HepG2 (cell line): ENCODE measurements around the gene THPO. TPM values are rescaled to one million over a fixed set of nuclear protein-coding genes. Genes with fewer than 3 reads are reported as not detected.

Experiments used
- ATAC-seq: fragments of 200-7000 bp; cut with Tn5 transposase; 3 replicates; pipeline ENCODE4 v1.9.1; 2020; ENCODE audit warnings: mild to moderate bottlenecking, moderate library complexity
- BruUV-seq: library from RNA; stranded (reverse); fragments of 400-500 nt; replicated peaks from 2 replicates; lab custom pipeline; 2021; lab: Mats Ljungman, UMichigan
- CTCF ChIA-PET: fragments of 300-600 bp; formaldehyde crosslinking; extraction: SDS; loops from one replicate; lab custom pipeline; 2021; ENCODE audit warnings: low total read pairs, inconsistent platforms, low intra/inter-chr PET ratio; lab: Yijun Ruan, JAX
- POLR2A ChIA-PET: fragments of 350-600 bp; sonication (Branson Sonifier 250); formaldehyde crosslinking; loops from one replicate; lab custom pipeline; 2020; ENCODE audit warnings: antibody characterized with exemption, inconsistent platforms; lab: Yijun Ruan, JAX
- DNase-seq: peaks from one replicate; pipeline ENCODE4 v3.0.0-alpha.2; 2015; ENCODE audit warnings: low spot score
- FAIRE-seq: peaks from 3 replicates; lab custom pipeline; 2011; peaks lifted over from hg19 to GRCh38; lab: Jason Lieb, UNC
- H2AFZ ChIP-seq: one replicate; pipeline ENCODE4 v1.6.1; 2011; ENCODE audit warnings: low read length, inconsistent platforms
- H3K27ac ChIP-seq: fragments of 300-600 bp; 3 replicates; pipeline ENCODE4 v1.8.0; 2011; ENCODE audit warnings: mixed run types, mild to moderate bottlenecking, mixed read lengths, low read length, inconsistent platforms; ENCODE audit not compliant: insufficient read depth; ENCODE audit errors: extremely low read length
- H3K27me3 ChIP-seq, 2 experiments: fragments of 200-600 bp in 1 of 2; 2 replicates in 1 of 2; 3 replicates in 1 of 2; pipeline versions ENCODE4 v1.6.0 to v1.8.0; 2011; ENCODE audit warnings: low read length in 2 of 2, mild to moderate bottlenecking in 2 of 2, moderate library complexity in 2 of 2, inconsistent platforms in 1 of 2; ENCODE audit not compliant: insufficient read depth in 2 of 2, control insufficient read depth in 1 of 2
- H3K36me3 ChIP-seq, 2 experiments: fragments of 200-600 bp in 1 of 2; replicated peaks in 1 of 2; 2 replicates in 1 of 2; 3 replicates in 1 of 2; pipeline versions ENCODE4 v1.5.1 to v1.8.0; 2011; ENCODE audit warnings: low read length in 2 of 2, inconsistent platforms in 1 of 2; ENCODE audit not compliant: insufficient read depth in 2 of 2, control insufficient read depth in 1 of 2
- H3K4me1 ChIP-seq: 2 replicates; pipeline ENCODE4 v1.5.1; 2012; ENCODE audit warnings: low read length, inconsistent platforms; ENCODE audit not compliant: insufficient read depth
- H3K4me2 ChIP-seq: 2 replicates; pipeline ENCODE4 v1.6.0; 2011; ENCODE audit warnings: low read depth, low read length, inconsistent platforms
- H3K4me3 ChIP-seq, 3 experiments: fragments of 200-600 bp in 1 of 3; sonication (generic), shearing (Covaris generic) in 1 of 3; replicated peaks in 1 of 3; 2 replicates each; pipeline ENCODE4 v1.5.1; 2011 to 2016; ENCODE audit warnings: low read length in 3 of 3, inconsistent platforms in 2 of 3, low read depth in 2 of 3, mild to moderate bottlenecking in 2 of 3, control low read depth in 1 of 3, mixed read lengths in 1 of 3; ENCODE audit not compliant: insufficient read depth in 1 of 3
- H3K79me2 ChIP-seq: one replicate; pipeline ENCODE4 v1.6.1; 2011; ENCODE audit warnings: low read length, inconsistent platforms; ENCODE audit not compliant: insufficient read depth
- H3K9ac ChIP-seq: 2 replicates; pipeline ENCODE4 v1.6.0; 2011; ENCODE audit warnings: mild to moderate bottlenecking, low read depth, low read length, inconsistent platforms; ENCODE audit not compliant: insufficient read depth
- H3K9me3 ChIP-seq: 2 replicates; pipeline ENCODE4 v1.5.1; 2012; ENCODE audit warnings: mild to moderate bottlenecking, low read length
- H4K20me1 ChIP-seq: 2 replicates; pipeline ENCODE4 v1.6.0; 2011; ENCODE audit warnings: inconsistent platforms, mild to moderate bottlenecking, low read length, moderate library complexity; ENCODE audit not compliant: insufficient read depth
- BCL3 ChIP-seq: sonication (generic); formaldehyde crosslinking; IDR thresholded peaks from 2 replicates; pipeline ENCODE4 v1.5.1; 2020; ENCODE audit warnings: mild to moderate bottlenecking, missing genetic modification reagents, moderate library complexity
- EZH2 ChIP-seq: conservative IDR thresholded peaks from 2 replicates; pipeline ENCODE4 v1.6.1; 2012; ENCODE audit warnings: mild to moderate bottlenecking, low read depth, low read length, moderate library complexity
- GLMP ChIP-seq: sonication (generic); formaldehyde crosslinking; IDR thresholded peaks from 2 replicates; pipeline ENCODE4 v1.9.0; 2021; ENCODE audit warnings: missing genetic modification reagents, mild to moderate bottlenecking, borderline replicate concordance
- HNRNPLL ChIP-seq: fragments of 200-400 bp; formaldehyde crosslinking; IDR thresholded peaks from 2 replicates; pipeline ENCODE4 v1.6.1; 2017; ENCODE audit warnings: mild to moderate bottlenecking, low read depth, low read length; ENCODE audit not compliant: poor library complexity, severe bottlenecking
- RBM22 ChIP-seq: fragments of 200-400 bp; formaldehyde crosslinking; optimal IDR thresholded peaks from 2 replicates; pipeline ENCODE3; 2017; ENCODE audit warnings: mild to moderate bottlenecking, low read length, moderate library complexity
- WGBS: methylation state at CpG from one replicate; pipeline ENCODE4 v1.1.6; 2017; ENCODE audit warnings: low lambda C conversion rate; 5-methylcytosine and 5-hydroxymethylcytosine counted together
- in situ Hi-C: cut with HindIII; loops from 2 replicates; pipeline ENCODE4 v1.10.0; 2017; ENCODE audit warnings: low pct_unique_long_range_greater_than_20kb; ENCODE audit not compliant: extremely low pct_ligation_motif_present
- intact Hi-C: fragments of 100-400 bp; cut with micrococcal nuclease; formaldehyde crosslinking; loops from one replicate; pipeline ENCODE4 v1.10.0; 2022; ENCODE audit not compliant: unreplicated experiment
- polyA plus RNA-seq, 8 experiments: library from polyadenylated mRNA; depleted of rRNA in 3 of 8; stranded (reverse) in 7 of 8; unstranded in 1 of 8; fragments of >200 nt; fragmentation: Illumina TruSeq in 4 of 8; extraction: Trizol in 4 of 8; gene quantifications; 2 replicates each; pipeline versions ENCODE4 v1.2.1 to v1.2.3, GENCODE V29; 2011 to 2016; ENCODE audit warnings: low read depth in 4 of 8, missing spikeins in 1 of 8, mixed read lengths in 1 of 8; ENCODE audit not compliant: insufficient read depth in 1 of 8
- total RNA-seq, 5 experiments: library from RNA; depleted of rRNA; stranded (reverse); fragments of >200 nt; fragmentation: Illumina TruSeq; extraction: Trizol; gene quantifications; 2 replicates each; pipeline ENCODE4 v1.2.3, GENCODE V29; 2016; ENCODE audit warnings: low read depth in 1 of 5

Gene THPO
- total and polyA plus RNA-seq, 2 of the 13 experiments (the other 11 are each of a cell fraction or from before 2014, with no cell fraction given), result 2.8 to 4.8 TPM

- peaks cover 9% of the 10 kb centered on the region; the same call in 1 of the 2 replicates for H4K20me1 ChIP-seq
- no peak overlapping the region for H3K9ac ChIP-seq
- FAIRE-seq (no peak), ATAC-seq (no peak), DNase-seq (no peak)
- peaks cover 61 to 92% of the 10 kb centered on the region in 2 experiments for H3K36me3 ChIP-seq
- no TSS peak for BruUV-seq
- H2AFZ ChIP-seq, result no peak overlapping the region
- no peak overlapping the region for H3K4me2 ChIP-seq
- H3K9me3 ChIP-seq, result no peaks in the 10 kb centered on the region
- peaks cover 4% of the 10 kb centered on the region for H3K79me2 ChIP-seq
- H3K27me3 ChIP-seq, result no peaks in the 10 kb centered on the region
- ChIA-PET CTCF (no interaction called here), POLR2A (interaction anchor here (1.0 to 2.1 kb wide), 3 partner anchors 9 to 11 kb away, joined by 3 to 6 read pairs (median 3); no protein-coding TSS in a partner anchor)
- WGBS, result 93% methylated on average over 6 of the region's 6 CpGs
- intact Hi-C loops (no loop called here), in situ Hi-C loops (no loop called here)
- no peak overlapping the region for H3K27ac ChIP-seq
- H3K4me3 ChIP-seq, result no peak overlapping the region
- TF ChIP-seq GLMP (CRISPR knock-in tag) (no peak), HNRNPLL (no peak), RBM22 (peak; percentile 34), BCL3 (no peak), EZH2 (no peak)
- no peaks in the 10 kb centered on the region for H3K4me1 ChIP-seq
These were observed 52.2 kb downstream of the THPO start for GRCh38 chr3:184325715-184326369.
